Stimulated activated CD8-positive, alpha-beta memory T cell treated with anti-CD3 and anti-CD28 coated beads, Interleukin-15, amount 100 ng/mL, for 4 hours (primary cell): Measurements from ENCODE around the gene LRRC56.

Experiments
- DNase-seq, 2 donors: peaks; one replicate each; pipeline ENCODE4 v3.0.0-alpha.2; 2020; ENCODE audit warnings: low read depth in 2 of 2

Gene LRRC56

GRCh38 chr11:536841-537621, at the start of gene LRRC56:
LRRC56 (plus strand) TSS chr11:537527; CDS start chr11:540685, 3,158 bp downstream.
- DNase-seq: peak; percentile 85 to 89

GRCh38 chr11:487571-488021, 49.7 kb upstream of the LRRC56 start:
- no peak for DNase-seq

- no peak for DNase-seq
Measured at GRCh38 chr11:488062-488461, 49.3 kb upstream of the LRRC56 start.

- DNase-seq: no peak
Measured at GRCh38 chr11:488579-488978, 48.7 kb upstream of the LRRC56 start.

GRCh38 chr11:488992-489391, 48.3 kb upstream of the LRRC56 start:
- no peak for DNase-seq

- DNase-seq: no peak
Measured at GRCh38 chr11:489610-490185, 47.6 kb upstream of the LRRC56 start.

- DNase-seq: no peak
Measured at GRCh38 chr11:490186-490929, 47.0 kb upstream of the LRRC56 start.

GRCh38 chr11:490930-491260, 46.4 kb upstream of the LRRC56 start:
- no peak for DNase-seq

GRCh38 chr11:491358-491757, 46.0 kb upstream of the LRRC56 start:
- no peak for DNase-seq

- DNase-seq: no peak
Measured at GRCh38 chr11:492427-493226, 44.7 kb upstream of the LRRC56 start.

GRCh38 chr11:494761-495536, 42.4 kb upstream of the LRRC56 start:
- DNase-seq: no peak

GRCh38 chr11:495537-495931, 41.8 kb upstream of the LRRC56 start:
- no peak for DNase-seq

- no peak for DNase-seq
Measured at GRCh38 chr11:496834-497564, 40.3 kb upstream of the LRRC56 start.

- no peak for DNase-seq
Measured at GRCh38 chr11:497565-498296, 39.6 kb upstream of the LRRC56 start.

- DNase-seq: no peak
Measured at GRCh38 chr11:498297-499181, 38.8 kb upstream of the LRRC56 start.

- no peak for DNase-seq
Measured at GRCh38 chr11:499201-500076, 37.9 kb upstream of the LRRC56 start.

GRCh38 chr11:501001-501682, 36.2 kb upstream of the LRRC56 start:
- no peak for DNase-seq
